ENCODE data around the gene OR52W1. TPM values are rescaled to one million over a fixed set of nuclear protein-coding genes. Genes with fewer than 3 reads are reported as not detected.

OR52W1 gene
- total RNA-seq, 1 experiment from 2014 or later = not detected

DNA sequence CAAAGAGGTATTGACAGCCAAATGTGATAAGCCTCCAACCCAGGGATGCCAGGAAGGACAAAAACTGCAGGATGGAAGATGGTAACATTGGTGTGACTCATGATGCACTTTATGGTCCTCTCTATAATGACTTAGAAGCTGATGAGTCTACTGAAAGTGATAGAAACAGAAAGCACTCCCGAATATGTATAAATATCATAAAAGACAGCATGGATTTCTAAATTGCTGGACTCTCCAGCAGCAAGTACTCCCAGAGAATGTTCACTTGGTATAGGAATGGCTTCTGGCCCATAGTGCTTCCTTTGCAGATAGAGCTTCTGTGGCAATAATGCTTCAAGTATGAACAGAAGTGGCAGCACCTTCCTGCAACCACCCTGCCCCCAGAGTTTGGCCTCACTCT is 28.8 kb upstream of the OR52W1 start, which contains the start of gene OR52B2:
Gene OR52B2 (minus strand): TSS at position 101 of the 400 bp plus-strand sequence. CDS start 0 bp downstream, at position 101.
- no TSS peak for BruUV-seq (replicated peaks)
- DNase-seq (ENCODE audit: low read depth, low spot score) = no peak
- Histone ChIP-seq H3K9ac (ENCODE audit: low read length) (no peak within 1 kb of the TSS), H3K27ac (ENCODE audit: low read depth, low read length) (no peak within 1 kb of the TSS), H3K9me3 (ENCODE audit: control insufficient read depth in 1 of 2, insufficient read depth in 1 of 2, low read depth in 1 of 2, low read length in 2 of 2) (no peaks in the 10 kb centered on the region; a peak in 1 of 4 replicates), H3K9me2 (ENCODE audit: insufficient read depth) (no peaks in the 10 kb centered on the region), H3K27me3 (ENCODE audit: insufficient read depth, low read length) (peaks cover 61% of the 10 kb centered on the region), H3K4me1 (ENCODE audit: control insufficient read depth in 1 of 2, insufficient read depth in 2 of 2, low read length in 2 of 2) (no peaks in the 10 kb centered on the region), H3K36me3 (ENCODE audit: control insufficient read depth in 1 of 2, insufficient read depth in 2 of 2, low read length in 2 of 2) (no peaks in the 10 kb centered on the region), H4K20me1 (ENCODE audit: insufficient read depth) (no peaks in the 10 kb centered on the region), H3K4me3 (replicated peaks in 1 of 2; ENCODE audit: low read depth in 1 of 2, low read length in 2 of 2) (no peak within 1 kb of the TSS), H3K4me2 (ENCODE audit: low read length) (no peak within 1 kb of the TSS), H3K79me2 (ENCODE audit: insufficient read depth, low read length) (no peaks in the 10 kb centered on the region), H2AFZ (ENCODE audit: low read depth, low read length, poor library complexity, severe bottlenecking) (no peak within 1 kb of the TSS)
- ChIA-PET CTCF (no interaction called here), RAD21 (ENCODE audit: low non-redundant PET in 1 of 2, low total read pairs in 2 of 2, uncharacterized antibody in 2 of 2, unreplicated experiment in 2 of 2) (no interaction called here), POLR2A (no interaction called here)
- no peak for ATAC-seq
- TF ChIP-seq ZNF274 (IDR thresholded peaks at IDR 0.05; ENCODE audit: low read depth, low read length) = no peak
- no peak for TF ChIP-seq CTCF (IDR thresholded peaks at IDR 0.05 in 2 of 3, conservative IDR thresholded peaks at IDR 0.05 in 1 of 3; ENCODE audit: borderline replicate concordance in 1 of 3, insufficient read depth in 1 of 3, low read depth in 2 of 3, low read length in 2 of 3)
- TF ChIP-seq, protein P1, sequence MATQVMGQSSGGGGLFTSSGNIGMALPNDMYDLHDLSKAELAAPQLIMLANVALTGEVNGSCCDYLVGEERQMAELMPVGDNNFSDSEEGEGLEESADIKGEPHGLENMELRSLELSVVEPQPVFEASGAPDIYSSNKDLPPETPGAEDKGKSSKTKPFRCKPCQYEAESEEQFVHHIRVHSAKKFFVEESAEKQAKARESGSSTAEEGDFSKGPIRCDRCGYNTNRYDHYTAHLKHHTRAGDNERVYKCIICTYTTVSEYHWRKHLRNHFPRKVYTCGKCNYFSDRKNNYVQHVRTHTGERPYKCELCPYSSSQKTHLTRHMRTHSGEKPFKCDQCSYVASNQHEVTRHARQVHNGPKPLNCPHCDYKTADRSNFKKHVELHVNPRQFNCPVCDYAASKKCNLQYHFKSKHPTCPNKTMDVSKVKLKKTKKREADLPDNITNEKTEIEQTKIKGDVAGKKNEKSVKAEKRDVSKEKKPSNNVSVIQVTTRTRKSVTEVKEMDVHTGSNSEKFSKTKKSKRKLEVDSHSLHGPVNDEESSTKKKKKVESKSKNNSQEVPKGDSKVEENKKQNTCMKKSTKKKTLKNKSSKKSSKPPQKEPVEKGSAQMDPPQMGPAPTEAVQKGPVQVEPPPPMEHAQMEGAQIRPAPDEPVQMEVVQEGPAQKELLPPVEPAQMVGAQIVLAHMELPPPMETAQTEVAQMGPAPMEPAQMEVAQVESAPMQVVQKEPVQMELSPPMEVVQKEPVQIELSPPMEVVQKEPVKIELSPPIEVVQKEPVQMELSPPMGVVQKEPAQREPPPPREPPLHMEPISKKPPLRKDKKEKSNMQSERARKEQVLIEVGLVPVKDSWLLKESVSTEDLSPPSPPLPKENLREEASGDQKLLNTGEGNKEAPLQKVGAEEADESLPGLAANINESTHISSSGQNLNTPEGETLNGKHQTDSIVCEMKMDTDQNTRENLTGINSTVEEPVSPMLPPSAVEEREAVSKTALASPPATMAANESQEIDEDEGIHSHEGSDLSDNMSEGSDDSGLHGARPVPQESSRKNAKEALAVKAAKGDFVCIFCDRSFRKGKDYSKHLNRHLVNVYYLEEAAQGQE (IDR thresholded peaks at IDR 0.05; ENCODE audit: low read depth) = no peak
- no peak for TF ChIP-seq POLR2AphosphoS5 (IDR thresholded peaks at IDR 0.05; ENCODE audit: low read depth, low read length)
- TF ChIP-seq CEBPB (IDR thresholded peaks at IDR 0.05; ENCODE audit: low read depth) = no peak
- no peak for TF ChIP-seq YY1 (IDR thresholded peaks at IDR 0.05; ENCODE audit: extremely low read depth, insufficient replicate concordance, low read depth, low read length)
- TF ChIP-seq EZH2phosphoT487 (IDR thresholded peaks at IDR 0.05; ENCODE audit: borderline replicate concordance) = no peak
- TF ChIP-seq MAX (IDR thresholded peaks at IDR 0.05) = no peak
- no peak for TF ChIP-seq SRF (IDR thresholded peaks at IDR 0.05; ENCODE audit: low read depth)
- no peak for TF ChIP-seq CBX3 (IDR thresholded peaks at IDR 0.05; ENCODE audit: low read depth)
- TF ChIP-seq EGR1 (IDR thresholded peaks at IDR 0.05; ENCODE audit: low read depth) = no peak
- TF ChIP-seq FOSL1 (IDR thresholded peaks at IDR 0.05; ENCODE audit: low read depth) = no peak
- no peak for TF ChIP-seq EZH2 (IDR thresholded peaks at IDR 0.05)
- TF ChIP-seq, protein P2, sequence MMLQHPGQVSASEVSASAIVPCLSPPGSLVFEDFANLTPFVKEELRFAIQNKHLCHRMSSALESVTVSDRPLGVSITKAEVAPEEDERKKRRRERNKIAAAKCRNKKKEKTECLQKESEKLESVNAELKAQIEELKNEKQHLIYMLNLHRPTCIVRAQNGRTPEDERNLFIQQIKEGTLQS (IDR thresholded peaks at IDR 0.05) = no peak
- TF ChIP-seq ZFX (IDR thresholded peaks at IDR 0.05) = no peak
- intact Hi-C loops (cut with micrococcal nuclease) = no loop called here

Data from HCT116 (cell line).